Upper lobe of left lung (tissue), 6 donors: ENCODE data around the gene SPATA24. TPM values are rescaled to one million over a fixed set of nuclear protein-coding genes. Genes with fewer than 3 reads are reported as not detected.

Source experiments
- ATAC-seq, 2 donors: fragments of 200-7000 bp; cut with Tn5 transposase; one replicate each; pipeline ENCODE4 v1.9.1; 2022; ENCODE audit warnings: mild to moderate bottlenecking in 2 of 2, moderate library complexity in 2 of 2; ENCODE audit not compliant: low FRiP score in 2 of 2
- DNase-seq, 2 donors: peaks; one replicate each; pipeline ENCODE4 v3.0.0-alpha.2; 2019 to 2020
- H3K27ac ChIP-seq, 4 donors: fragments of 200-600 bp; sonication (generic); one replicate each; pipeline ENCODE4 v1.5.1; 2016 to 2019
- H3K27me3 ChIP-seq, 4 donors: fragments of 200-600 bp; sonication (generic); one replicate each; pipeline ENCODE4 v1.5.1; 2017 to 2019
- H3K36me3 ChIP-seq, 4 donors: fragments of 200-600 bp; sonication (generic); one replicate each; pipeline ENCODE4 v1.5.1; 2016 to 2019
- H3K4me1 ChIP-seq, 4 donors: fragments of 200-600 bp; sonication (generic); one replicate each; pipeline ENCODE4 v1.5.1; 2018 to 2019
- H3K4me3 ChIP-seq, 4 donors: fragments of 200-600 bp; sonication (generic); one replicate each; pipeline ENCODE4 v1.5.1; 2017 to 2019; ENCODE audit warnings: mild to moderate bottlenecking in 2 of 4, moderate library complexity in 1 of 4
- H3K9me3 ChIP-seq, 4 donors: fragments of 200-600 bp; sonication (generic); one replicate each; pipeline ENCODE4 v1.5.1; 2018 to 2019
- CTCF ChIP-seq, 6 experiments: fragments of 450-650 bp in 4 of 6; fragments of 200-600 bp in 2 of 6; sonication (generic) in 2 of 6; IDR thresholded peaks; one replicate each; pipeline ENCODE4 v1.5.1; 2016 to 2019; ENCODE audit warnings: antibody characterized with exemption in 6 of 6
- EP300 ChIP-seq, 4 donors: sonication (generic); formaldehyde crosslinking; IDR thresholded peaks; one replicate each; pipeline ENCODE4 v1.5.1; 2017; ENCODE audit warnings: antibody characterized with exemption in 4 of 4, control low read depth in 2 of 4
- POLR2A ChIP-seq, 4 donors: fragments of 450-650 bp; IDR thresholded peaks; one replicate each; pipeline ENCODE4 v1.5.1; 2016 to 2017; ENCODE audit warnings: antibody characterized with exemption in 4 of 4, mild to moderate bottlenecking in 2 of 4
- POLR2AphosphoS5 ChIP-seq, 2 donors: sonication (generic); formaldehyde crosslinking; IDR thresholded peaks; one replicate each; pipeline ENCODE4 v1.5.1; 2017; ENCODE audit warnings: antibody characterized with exemption in 2 of 2
- WGBS, 2 donors: methylation state at CpG; one replicate each; pipeline ENCODE4 v1.1.5; 2017 to 2018; 5-methylcytosine and 5-hydroxymethylcytosine counted together
- total RNA-seq, 6 donors: library from RNA; depleted of rRNA in 4 of 6; stranded (reverse); fragments of >200 nt in 4 of 6; gene quantifications; one replicate each; pipeline versions ENCODE4 v1.1.0 to v1.2.1, GENCODE V29; 2016 to 2021
- donor health status: DM: no; HTN: no; CAD: no; lungs with moderate emphysema.
- donor health status: DM: no; HTN: yes; CAD: no; lungs with severe emphysema.

SPATA24 gene
- total RNA-seq, 6 donors from 2014 or later, result 2.9 to 6.3 (median 4.8) TPM; not detected in 1

- DNase-seq (no peak), ATAC-seq (peak in 1 of 2 donors; percentile 33)
- no peaks in the 10 kb centered on the region for H3K36me3 ChIP-seq
- H3K27me3 ChIP-seq, result no peaks in the 10 kb centered on the region
- H3K27ac ChIP-seq, result peak overlapping the region; percentile 51 to 78 (median 64)
- H3K4me1 ChIP-seq, result peaks cover 6 to 28% (median 20%) of the 10 kb centered on the region in 4 donors
- 37 to 38% methylated on average over 8 of the region's 8 CpGs for WGBS, 2 donors
- H3K9me3 ChIP-seq, result no peaks in the 10 kb centered on the region
- peak overlapping the region in 3 of 4 donors; percentile 15 to 47 (median 46) for H3K4me3 ChIP-seq
- TF ChIP-seq EP300 (IDR thresholded peaks at IDR 0.05), result no peak
- peak in 1 of 6 experiments; percentile 26 for TF ChIP-seq CTCF (IDR thresholded peaks at IDR 0.05)
- no peak for TF ChIP-seq POLR2AphosphoS5 (IDR thresholded peaks at IDR 0.05)
- no peak for TF ChIP-seq POLR2A (IDR thresholded peaks at IDR 0.05)
Observed at GRCh38 chr5:139385061-139386049, 18.5 kb downstream of the SPATA24 start.

GRCh38 chr5:139384591-139385051 is 19.3 kb downstream of the SPATA24 start:
- 79% methylated on average over 7 to 9 of the region's 9 CpGs for WGBS, 2 donors
- H3K27me3 ChIP-seq, result no peaks in the 10 kb centered on the region
- TF ChIP-seq POLR2AphosphoS5 (IDR thresholded peaks at IDR 0.05) (no peak), CTCF (IDR thresholded peaks at IDR 0.05) (no peak), POLR2A (IDR thresholded peaks at IDR 0.05) (no peak), EP300 (IDR thresholded peaks at IDR 0.05) (no peak)
- H3K27ac ChIP-seq, result peak overlapping the region; percentile 51 to 78 (median 64)
- peak overlapping the region in 3 of 4 donors; percentile 15 to 47 (median 46) for H3K4me3 ChIP-seq
- no peaks in the 10 kb centered on the region for H3K36me3 ChIP-seq
- peak in 1 of 2 donors; percentile 4 for ATAC-seq
- no peak for DNase-seq
- H3K4me1 ChIP-seq, result peaks cover 6 to 28% (median 20%) of the 10 kb centered on the region in 4 donors
- no peaks in the 10 kb centered on the region for H3K9me3 ChIP-seq

- ATAC-seq (peak in 1 of 2 donors; percentile 9), DNase-seq (no peak)
- TF ChIP-seq EP300 (IDR thresholded peaks at IDR 0.05), result no peak
- no peak for TF ChIP-seq CTCF (IDR thresholded peaks at IDR 0.05)
- TF ChIP-seq POLR2AphosphoS5 (IDR thresholded peaks at IDR 0.05), result no peak
- TF ChIP-seq POLR2A (IDR thresholded peaks at IDR 0.05), result no peak
- no peaks in the 10 kb centered on the region for H3K9me3 ChIP-seq
- no peaks in the 10 kb centered on the region for H3K36me3 ChIP-seq
- H3K4me1 ChIP-seq, result peaks cover 6 to 28% (median 20%) of the 10 kb centered on the region in 4 donors
- WGBS, 2 donors, result 88 to 95% methylated on average over 6 to 7 of the region's 7 CpGs
- no peaks in the 10 kb centered on the region for H3K27me3 ChIP-seq
- no peak overlapping the region for H3K4me3 ChIP-seq
- peak overlapping the region in 1 of 4 donors; percentile 63 for H3K27ac ChIP-seq
Observed at GRCh38 chr5:139383993-139384590, 19.8 kb downstream of the SPATA24 start.

- no peak for DNase-seq
- Histone ChIP-seq H3K9me3 (no peaks in the 10 kb centered on the region), H3K36me3 (no peaks in the 10 kb centered on the region), H3K4me3 (no peak within 1 kb of the TSS), H3K27ac (no peak within 1 kb of the TSS), H3K27me3 (no peaks in the 10 kb centered on the region), H3K4me1 (peaks cover 6 to 23% (median 18%) of the 10 kb centered on the region in 4 donors)
- 65 to 66% methylated on average over 7 to 10 of the region's 10 CpGs for WGBS, 2 donors
- no peak for ATAC-seq
- no peak for TF ChIP-seq POLR2A (IDR thresholded peaks at IDR 0.05)
- no peak for TF ChIP-seq POLR2AphosphoS5 (IDR thresholded peaks at IDR 0.05)
- no peak for TF ChIP-seq EP300 (IDR thresholded peaks at IDR 0.05)
- no peak for TF ChIP-seq CTCF (IDR thresholded peaks at IDR 0.05)
Observed at GRCh38 chr5:139383275-139383992, 20.5 kb downstream of the SPATA24 start, which contains the start of gene SLC23A1. Gene SLC23A1 (minus strand): TSS chr5:139383297. CDS start chr5:139383253, 44 bp downstream.
